RWPE2 (cell line): ENCODE results near the gene GCNT1.
A peak's percentile ranks its signal among the peaks of the same experiment; 100 is the strongest.

Source experiments
- ATAC-seq: fragments of 200-7000 bp; cut with Tn5 transposase; 3 replicates; pipeline ENCODE4 v1.9.1; 2021; ENCODE audit warnings: low read depth
- DNase-seq: peaks from one replicate; pipeline ENCODE4 v3.0.0-alpha.2; 2020; ENCODE audit warnings: low spot score
- H3K27ac ChIP-seq: fragments of 450-650 bp; 2 replicates; pipeline ENCODE4 v1.5.1; 2017; ENCODE audit warnings: mild to moderate bottlenecking; ENCODE audit not compliant: poor library complexity, severe bottlenecking
- H3K27me3 ChIP-seq: fragments of 250-450 bp; sonication (Bioruptor Pico); 2 replicates; pipeline ENCODE4 v1.5.1; 2021; ENCODE audit warnings: mild to moderate bottlenecking, moderate library complexity; ENCODE audit not compliant: insufficient read depth, poor library complexity, severe bottlenecking
- H3K36me3 ChIP-seq: fragments of 250-450 bp; sonication (Bioruptor Pico); 2 replicates; pipeline ENCODE4 v1.5.1; 2020; ENCODE audit warnings: low read depth, mild to moderate bottlenecking, moderate library complexity
- H3K4me1 ChIP-seq: fragments of 250-450 bp; sonication (Bioruptor Pico); 2 replicates; pipeline ENCODE4 v1.5.1; 2021; ENCODE audit warnings: mild to moderate bottlenecking, moderate library complexity; ENCODE audit not compliant: insufficient read depth, poor library complexity, severe bottlenecking
- H3K4me3 ChIP-seq: fragments of 250-450 bp; sonication (Bioruptor Pico); 2 replicates; pipeline ENCODE4 v1.5.1; 2021; ENCODE audit warnings: mild to moderate bottlenecking, moderate library complexity; ENCODE audit not compliant: severe bottlenecking
- H3K9me3 ChIP-seq: fragments of 250-450 bp; sonication (Bioruptor Pico); 2 replicates; pipeline ENCODE4 v1.5.1; 2021; ENCODE audit warnings: mild to moderate bottlenecking, moderate library complexity; ENCODE audit not compliant: severe bottlenecking
- CTCF ChIP-seq: fragments of 450-650 bp; IDR thresholded peaks from one replicate; pipeline ENCODE4 v1.5.1; 2017; ENCODE audit warnings: mild to moderate bottlenecking, moderate library complexity; ENCODE audit not compliant: poor library complexity, severe bottlenecking

The GCNT1 gene

GRCh38 chr9:76443887-76444286 lies 15.1 kb upstream of the GCNT1 start:
- H3K27me3 ChIP-seq = no peaks in the 10 kb centered on the region
- no peaks in the 10 kb centered on the region for H3K36me3 ChIP-seq
- H3K27ac ChIP-seq = no peak overlapping the region
- no peaks in the 10 kb centered on the region for H3K9me3 ChIP-seq
- no peak for TF ChIP-seq CTCF
- ATAC-seq (no peak), DNase-seq (no peak)
- no peaks in the 10 kb centered on the region for H3K4me1 ChIP-seq
- H3K4me3 ChIP-seq = no peak overlapping the region

- H3K4me1 ChIP-seq = no peaks in the 10 kb centered on the region
- no peaks in the 10 kb centered on the region for H3K27me3 ChIP-seq
- H3K27ac ChIP-seq = no peak overlapping the region
- ATAC-seq (no peak), DNase-seq (no peak)
- H3K36me3 ChIP-seq = no peaks in the 10 kb centered on the region
- H3K9me3 ChIP-seq = no peaks in the 10 kb centered on the region
- H3K4me3 ChIP-seq = no peak overlapping the region
- TF ChIP-seq CTCF = no peak
Observed at GRCh38 chr9:76444322-76444929, 14.6 kb upstream of the GCNT1 start.

GRCh38 chr9:76445976-76446375 lies 13.0 kb upstream of the GCNT1 start:
- no peak overlapping the region for H3K4me3 ChIP-seq
- H3K27ac ChIP-seq = no peak overlapping the region
- no peaks in the 10 kb centered on the region for H3K27me3 ChIP-seq
- no peak for TF ChIP-seq CTCF
- no peaks in the 10 kb centered on the region for H3K9me3 ChIP-seq
- no peak for ATAC-seq
- H3K4me1 ChIP-seq = no peaks in the 10 kb centered on the region
- no peaks in the 10 kb centered on the region for H3K36me3 ChIP-seq
- DNase-seq = no peak

- H3K27me3 ChIP-seq = no peaks in the 10 kb centered on the region
- DNase-seq (no peak), ATAC-seq (no peak)
- no peaks in the 10 kb centered on the region for H3K4me1 ChIP-seq
- H3K9me3 ChIP-seq = no peaks in the 10 kb centered on the region
- H3K4me3 ChIP-seq = no peak overlapping the region
- TF ChIP-seq CTCF = no peak
- H3K36me3 ChIP-seq = no peaks in the 10 kb centered on the region
- H3K27ac ChIP-seq = no peak overlapping the region
Observed at GRCh38 chr9:76448501-76448900, 10.5 kb upstream of the GCNT1 start.

GRCh38 chr9:76451234-76451633 lies 7.7 kb upstream of the GCNT1 start:
- no peak overlapping the region for H3K27ac ChIP-seq
- no peak for DNase-seq
- no peaks in the 10 kb centered on the region for H3K9me3 ChIP-seq
- TF ChIP-seq CTCF = no peak
- ATAC-seq = peak; percentile 40; the same call in 2 of the 3 replicates
- no peaks in the 10 kb centered on the region for H3K27me3 ChIP-seq
- no peaks in the 10 kb centered on the region for H3K36me3 ChIP-seq
- no peaks in the 10 kb centered on the region for H3K4me1 ChIP-seq
- no peak overlapping the region for H3K4me3 ChIP-seq
